ENCODE data around the gene CDC5L.

Gene CDC5L

GRCh38 chr6:44493593-44493992, 106.1 kb downstream of the CDC5L start:
- peak in 1 of 2 donors; percentile 10 for DNase-seq
- no peak overlapping the region for H2BK120ac ChIP-seq (ENCODE audit: insufficient read depth, low read length, poor library complexity)
- no peak overlapping the region for H2BK12ac ChIP-seq (ENCODE audit: low read length)
- H3K9ac ChIP-seq (ENCODE audit: low read length): no peak overlapping the region
- no peak overlapping the region for H3K4me3 ChIP-seq (ENCODE audit: low read depth, low read length)
- H3K23ac ChIP-seq (ENCODE audit: low read length): no peak overlapping the region
- H3K9me3 ChIP-seq (ENCODE audit: insufficient read depth, low read depth, low read length): peaks cover 2% of the 10 kb centered on the region
- no peak overlapping the region for H3K14ac ChIP-seq (ENCODE audit: low read length)
- no peaks in the 10 kb centered on the region for H3K27me3 ChIP-seq (ENCODE audit: insufficient read depth, low read length)
- no CpG with 5 or more reads among the region's 6 CpGs for WGBS (ENCODE audit: extremely low coverage, insufficient coverage, insufficient read length)
- no peaks in the 10 kb centered on the region for H3K4me1 ChIP-seq (ENCODE audit: control insufficient read depth in 1 of 2, insufficient read depth in 2 of 2, low read length in 2 of 2)
- H2AFZ ChIP-seq (ENCODE audit: insufficient read depth, low read length, poor library complexity): no peak overlapping the region
- no peak overlapping the region for H4K12ac ChIP-seq (ENCODE audit: low read depth, low read length)
- no peak overlapping the region for H3K27ac ChIP-seq (ENCODE audit: low read depth, low read length)
- H4K91ac ChIP-seq (ENCODE audit: low read depth, low read length): no peak overlapping the region
- H4K8ac ChIP-seq (ENCODE audit: low read depth, low read length): no peak overlapping the region
- H3K79me1 ChIP-seq (ENCODE audit: low read length): no peaks in the 10 kb centered on the region
- H2BK5ac ChIP-seq (ENCODE audit: low read depth, low read length, poor library complexity): no peak overlapping the region
- H3K4ac ChIP-seq (ENCODE audit: low read depth, low read length): no peak overlapping the region
- no peaks in the 10 kb centered on the region for H3K79me2 ChIP-seq (ENCODE audit: control insufficient read depth, insufficient read depth, low read length, poor library complexity)
- H2AK5ac ChIP-seq (ENCODE audit: low read length): no peak overlapping the region
- H3K4me2 ChIP-seq (ENCODE audit: low read length): no peak overlapping the region
- no peak overlapping the region for H3K18ac ChIP-seq (ENCODE audit: low read length)
- no peaks in the 10 kb centered on the region for H3K36me3 ChIP-seq (ENCODE audit: control insufficient read depth in 1 of 2, insufficient read depth in 2 of 2, low read length in 2 of 2)

GRCh38 chr6:44494011-44494501, 106.5 kb downstream of the CDC5L start:
- no peak overlapping the region for H3K14ac ChIP-seq (ENCODE audit: low read length)
- no peak overlapping the region for H3K27ac ChIP-seq (ENCODE audit: low read depth, low read length)
- no peak overlapping the region for H2BK5ac ChIP-seq (ENCODE audit: low read depth, low read length, poor library complexity)
- H3K36me3 ChIP-seq (ENCODE audit: control insufficient read depth in 1 of 2, insufficient read depth in 2 of 2, low read length in 2 of 2): no peaks in the 10 kb centered on the region
- no peak overlapping the region for H2BK12ac ChIP-seq (ENCODE audit: low read length)
- H4K12ac ChIP-seq (ENCODE audit: low read depth, low read length): no peak overlapping the region
- H3K4ac ChIP-seq (ENCODE audit: low read depth, low read length): no peak overlapping the region
- peaks cover 2% of the 10 kb centered on the region for H3K9me3 ChIP-seq (ENCODE audit: insufficient read depth, low read depth, low read length)
- WGBS (ENCODE audit: extremely low coverage, insufficient coverage, insufficient read length): no CpG with 5 or more reads among the region's 7 CpGs
- H3K4me3 ChIP-seq (ENCODE audit: low read depth, low read length): no peak overlapping the region
- no peaks in the 10 kb centered on the region for H3K79me1 ChIP-seq (ENCODE audit: low read length)
- no peak overlapping the region for H2AFZ ChIP-seq (ENCODE audit: insufficient read depth, low read length, poor library complexity)
- H3K4me2 ChIP-seq (ENCODE audit: low read length): no peak overlapping the region
- H3K9ac ChIP-seq (ENCODE audit: low read length): no peak overlapping the region
- H3K79me2 ChIP-seq (ENCODE audit: control insufficient read depth, insufficient read depth, low read length, poor library complexity): no peaks in the 10 kb centered on the region
- H3K4me1 ChIP-seq (ENCODE audit: control insufficient read depth in 1 of 2, insufficient read depth in 2 of 2, low read length in 2 of 2): no peaks in the 10 kb centered on the region
- DNase-seq: peak; percentile 81 to 90
- no peak overlapping the region for H4K91ac ChIP-seq (ENCODE audit: low read depth, low read length)
- H3K27me3 ChIP-seq (ENCODE audit: insufficient read depth, low read length): no peaks in the 10 kb centered on the region
- H3K23ac ChIP-seq (ENCODE audit: low read length): no peak overlapping the region
- no peak overlapping the region for H4K8ac ChIP-seq (ENCODE audit: low read depth, low read length)
- no peak overlapping the region for H2AK5ac ChIP-seq (ENCODE audit: low read length)
- H2BK120ac ChIP-seq (ENCODE audit: insufficient read depth, low read length, poor library complexity): no peak overlapping the region
- H3K18ac ChIP-seq (ENCODE audit: low read length): no peak overlapping the region

GRCh38 chr6:44495036-44495901, 107.8 kb downstream of the CDC5L start:
- no CpG with 5 or more reads among the region's 16 CpGs for WGBS (ENCODE audit: extremely low coverage, insufficient coverage, insufficient read length)
- no peak overlapping the region for H3K4me2 ChIP-seq (ENCODE audit: low read length)
- no peak overlapping the region for H3K14ac ChIP-seq (ENCODE audit: low read length)
- H2BK12ac ChIP-seq (ENCODE audit: low read length): no peak overlapping the region
- no peak overlapping the region for H2BK120ac ChIP-seq (ENCODE audit: insufficient read depth, low read length, poor library complexity)
- peaks cover 2% of the 10 kb centered on the region for H3K9me3 ChIP-seq (ENCODE audit: insufficient read depth, low read depth, low read length)
- H3K4ac ChIP-seq (ENCODE audit: low read depth, low read length): no peak overlapping the region
- H3K18ac ChIP-seq (ENCODE audit: low read length): no peak overlapping the region
- no peaks in the 10 kb centered on the region for H3K36me3 ChIP-seq (ENCODE audit: control insufficient read depth in 1 of 2, insufficient read depth in 2 of 2, low read length in 2 of 2)
- no peaks in the 10 kb centered on the region for H3K4me1 ChIP-seq (ENCODE audit: control insufficient read depth in 1 of 2, insufficient read depth in 2 of 2, low read length in 2 of 2)
- H4K91ac ChIP-seq (ENCODE audit: low read depth, low read length): no peak overlapping the region
- no peaks in the 10 kb centered on the region for H3K79me2 ChIP-seq (ENCODE audit: control insufficient read depth, insufficient read depth, low read length, poor library complexity)
- no peak overlapping the region for H3K27ac ChIP-seq (ENCODE audit: low read depth, low read length)
- no peak overlapping the region for H3K4me3 ChIP-seq (ENCODE audit: low read depth, low read length)
- H3K23ac ChIP-seq (ENCODE audit: low read length): no peak overlapping the region
- peak; percentile 45 to 53 for DNase-seq
- H4K12ac ChIP-seq (ENCODE audit: low read depth, low read length): no peak overlapping the region
- no peak overlapping the region for H4K8ac ChIP-seq (ENCODE audit: low read depth, low read length)
- H2BK5ac ChIP-seq (ENCODE audit: low read depth, low read length, poor library complexity): no peak overlapping the region
- H3K9ac ChIP-seq (ENCODE audit: low read length): no peak overlapping the region
- H2AFZ ChIP-seq (ENCODE audit: insufficient read depth, low read length, poor library complexity): no peak overlapping the region
- no peak overlapping the region for H2AK5ac ChIP-seq (ENCODE audit: low read length)
- no peaks in the 10 kb centered on the region for H3K27me3 ChIP-seq (ENCODE audit: insufficient read depth, low read length)
- H3K79me1 ChIP-seq (ENCODE audit: low read length): no peaks in the 10 kb centered on the region

GRCh38 chr6:44496665-44497369, 109.3 kb downstream of the CDC5L start:
- WGBS (ENCODE audit: extremely low coverage, insufficient coverage, insufficient read length): no CpG with 5 or more reads among the region's 9 CpGs
- Histone ChIP-seq H4K8ac (ENCODE audit: low read depth, low read length) (no peak overlapping the region), H2BK12ac (ENCODE audit: low read length) (no peak overlapping the region), H3K27ac (ENCODE audit: low read depth, low read length) (no peak overlapping the region), H2AFZ (ENCODE audit: insufficient read depth, low read length, poor library complexity) (no peak overlapping the region), H3K9ac (ENCODE audit: low read length) (no peak overlapping the region), H4K91ac (ENCODE audit: low read depth, low read length) (no peak overlapping the region), H3K36me3 (ENCODE audit: control insufficient read depth in 1 of 2, insufficient read depth in 2 of 2, low read length in 2 of 2) (no peaks in the 10 kb centered on the region), H3K14ac (ENCODE audit: low read length) (no peak overlapping the region), H3K79me1 (ENCODE audit: low read length) (no peaks in the 10 kb centered on the region), H3K4me3 (ENCODE audit: low read depth, low read length) (no peak overlapping the region), H3K23ac (ENCODE audit: low read length) (no peak overlapping the region), H2BK120ac (ENCODE audit: insufficient read depth, low read length, poor library complexity) (no peak overlapping the region), H3K18ac (ENCODE audit: low read length) (no peak overlapping the region), H3K9me3 (ENCODE audit: insufficient read depth, low read depth, low read length) (peaks cover 2% of the 10 kb centered on the region), H4K12ac (ENCODE audit: low read depth, low read length) (no peak overlapping the region), H3K27me3 (ENCODE audit: insufficient read depth, low read length) (no peaks in the 10 kb centered on the region), H2BK5ac (ENCODE audit: low read depth, low read length, poor library complexity) (no peak overlapping the region), H3K4me1 (ENCODE audit: control insufficient read depth in 1 of 2, insufficient read depth in 2 of 2, low read length in 2 of 2) (no peaks in the 10 kb centered on the region), H3K79me2 (ENCODE audit: control insufficient read depth, insufficient read depth, low read length, poor library complexity) (no peaks in the 10 kb centered on the region), H3K4ac (ENCODE audit: low read depth, low read length) (no peak overlapping the region), H2AK5ac (ENCODE audit: low read length) (no peak overlapping the region), H3K4me2 (ENCODE audit: low read length) (no peak overlapping the region)
- no peak for DNase-seq

Data from trophoblast cell (in vitro differentiated cells and primary cell).